ENCODE data around the gene HYPK.

HYPK gene

DNA sequence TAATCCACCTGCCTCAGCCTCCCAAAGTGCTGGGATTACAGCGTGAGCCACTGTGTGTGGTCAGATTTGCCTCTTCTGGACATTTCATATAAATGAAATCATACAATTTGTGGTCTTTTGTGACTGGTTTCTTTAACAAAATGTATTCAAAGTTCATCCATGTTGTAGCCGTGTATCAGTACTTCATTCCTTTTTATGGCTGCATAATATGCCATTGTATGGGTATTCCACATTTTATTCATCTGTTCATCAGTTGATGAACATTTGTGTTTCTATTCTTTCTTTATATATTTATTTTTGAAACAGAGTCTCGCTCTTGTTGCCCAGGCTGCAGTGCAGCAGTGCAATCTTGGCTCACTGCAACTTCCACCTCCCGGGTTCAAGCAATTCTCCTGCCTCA lies 52.2 kb downstream of the HYPK start:
- no peak for DNase-seq

All from T-helper 2 cell (primary cell).